ENCODE measurements around the gene PLA2G4E.

The PLA2G4E gene

DNA sequence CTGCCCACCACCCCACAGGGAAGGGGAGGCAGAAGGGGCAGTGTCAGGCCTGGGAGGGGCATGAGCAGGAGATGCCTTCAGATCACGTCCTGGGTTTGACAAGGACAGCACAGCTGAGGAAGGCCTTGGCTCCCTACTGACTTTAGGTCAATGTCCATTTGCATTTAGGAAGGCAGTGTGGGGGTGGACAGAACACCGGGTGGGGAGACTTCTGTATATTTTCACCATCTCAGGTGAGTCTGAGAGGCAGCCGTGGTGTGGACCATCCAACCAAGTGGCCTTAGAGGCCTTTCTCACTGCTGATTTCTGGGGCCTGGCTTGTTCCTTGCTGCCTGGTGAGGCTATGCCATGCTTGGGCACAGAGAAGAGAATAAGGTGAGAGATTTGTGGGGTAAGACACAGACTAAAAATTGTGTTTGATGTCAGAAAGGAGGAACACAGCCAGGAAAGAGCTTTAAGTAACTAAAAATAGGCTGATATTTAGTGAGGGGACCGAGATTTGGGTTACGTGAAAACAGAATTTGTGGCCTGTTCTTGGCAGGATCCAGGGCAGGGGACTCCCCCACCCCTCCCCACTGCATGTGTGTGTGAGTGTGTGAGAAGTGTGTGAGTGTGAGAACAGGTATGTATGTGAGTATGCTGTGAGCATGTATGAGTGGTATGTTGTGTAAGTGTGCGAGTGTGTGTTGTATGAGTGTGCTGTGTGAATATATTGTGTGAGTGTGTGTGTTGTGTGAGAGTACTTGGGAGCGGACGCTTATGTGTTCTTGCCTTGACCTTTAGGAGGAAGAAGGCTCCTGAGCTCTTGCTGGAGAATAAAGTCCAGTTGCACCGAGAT is 11.8 kb upstream of the PLA2G4E start:
- TF ChIP-seq, protein P1, sequence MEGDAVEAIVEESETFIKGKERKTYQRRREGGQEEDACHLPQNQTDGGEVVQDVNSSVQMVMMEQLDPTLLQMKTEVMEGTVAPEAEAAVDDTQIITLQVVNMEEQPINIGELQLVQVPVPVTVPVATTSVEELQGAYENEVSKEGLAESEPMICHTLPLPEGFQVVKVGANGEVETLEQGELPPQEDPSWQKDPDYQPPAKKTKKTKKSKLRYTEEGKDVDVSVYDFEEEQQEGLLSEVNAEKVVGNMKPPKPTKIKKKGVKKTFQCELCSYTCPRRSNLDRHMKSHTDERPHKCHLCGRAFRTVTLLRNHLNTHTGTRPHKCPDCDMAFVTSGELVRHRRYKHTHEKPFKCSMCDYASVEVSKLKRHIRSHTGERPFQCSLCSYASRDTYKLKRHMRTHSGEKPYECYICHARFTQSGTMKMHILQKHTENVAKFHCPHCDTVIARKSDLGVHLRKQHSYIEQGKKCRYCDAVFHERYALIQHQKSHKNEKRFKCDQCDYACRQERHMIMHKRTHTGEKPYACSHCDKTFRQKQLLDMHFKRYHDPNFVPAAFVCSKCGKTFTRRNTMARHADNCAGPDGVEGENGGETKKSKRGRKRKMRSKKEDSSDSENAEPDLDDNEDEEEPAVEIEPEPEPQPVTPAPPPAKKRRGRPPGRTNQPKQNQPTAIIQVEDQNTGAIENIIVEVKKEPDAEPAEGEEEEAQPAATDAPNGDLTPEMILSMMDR (IDR thresholded peaks at IDR 0.05; ENCODE audit: low read depth, low read length), result no peak
- Histone ChIP-seq H3K27me3 (no peaks in the 10 kb centered on the region), H3K4me3 (ENCODE audit: low read depth, low read length) (no peak overlapping the region), H3K9me3 (no peaks in the 10 kb centered on the region), H3K4me1 (no peaks in the 10 kb centered on the region), H3K36me3 (no peaks in the 10 kb centered on the region)
- no peak for DNase-seq

GRCh38 chr15:42031198-42031915 is 10.5 kb upstream of the PLA2G4E start:
- Histone ChIP-seq H3K4me1 (no peaks in the 10 kb centered on the region), H3K4me3 (ENCODE audit: low read depth, low read length) (no peak overlapping the region), H3K36me3 (no peaks in the 10 kb centered on the region), H3K27me3 (no peaks in the 10 kb centered on the region), H3K9me3 (no peaks in the 10 kb centered on the region; the same call in 1 of the 2 replicates)
- DNase-seq, result no peak
- TF ChIP-seq, protein P1 (IDR thresholded peaks at IDR 0.05; ENCODE audit: low read depth, low read length), result no peak

- no peak overlapping the region for H3K4me3 ChIP-seq (ENCODE audit: low read depth, low read length)
- H3K36me3 ChIP-seq, result no peaks in the 10 kb centered on the region
- no peak for DNase-seq
- H3K27me3 ChIP-seq, result no peaks in the 10 kb centered on the region
- H3K4me1 ChIP-seq, result no peaks in the 10 kb centered on the region
- H3K9me3 ChIP-seq, result no peaks in the 10 kb centered on the region; the same call in 1 of the 2 replicates
- TF ChIP-seq, protein P1 (IDR thresholded peaks at IDR 0.05; ENCODE audit: low read depth, low read length), result no peak
These were observed 6.7 kb upstream of the PLA2G4E start for GRCh38 chr15:42027521-42027920.

GRCh38 chr15:42024303-42024702 is 3.5 kb upstream of the PLA2G4E start:
- Histone ChIP-seq H3K36me3 (no peaks in the 10 kb centered on the region), H3K4me1 (peaks cover 3% of the 10 kb centered on the region), H3K9me3 (no peaks in the 10 kb centered on the region; the same call in 1 of the 2 replicates), H3K4me3 (ENCODE audit: low read depth, low read length) (no peak overlapping the region), H3K27me3 (no peaks in the 10 kb centered on the region)
- DNase-seq, result no peak
- TF ChIP-seq, protein P1 (IDR thresholded peaks at IDR 0.05; ENCODE audit: low read depth, low read length), result no peak

GRCh38 chr15:42021593-42021992 is 751 bp upstream of the PLA2G4E start:
- no peaks in the 10 kb centered on the region for H3K36me3 ChIP-seq
- no peak overlapping the region for H3K4me3 ChIP-seq (ENCODE audit: low read depth, low read length)
- H3K4me1 ChIP-seq, result peaks cover 19% of the 10 kb centered on the region
- TF ChIP-seq, protein P1 (IDR thresholded peaks at IDR 0.05; ENCODE audit: low read depth, low read length), result no peak
- DNase-seq, result no peak
- no peaks in the 10 kb centered on the region; the same call in 1 of the 2 replicates for H3K9me3 ChIP-seq
- no peaks in the 10 kb centered on the region for H3K27me3 ChIP-seq
